Measurements from ENCODE around the gene UBN2. TPM values are rescaled to one million over a fixed set of nuclear protein-coding genes. Genes with fewer than 3 reads are reported as not detected.

Gene UBN2
- total RNA-seq, 3 donors from 2014 or later, result 18.7 to 28.2 (median 26.0) TPM

DNA sequence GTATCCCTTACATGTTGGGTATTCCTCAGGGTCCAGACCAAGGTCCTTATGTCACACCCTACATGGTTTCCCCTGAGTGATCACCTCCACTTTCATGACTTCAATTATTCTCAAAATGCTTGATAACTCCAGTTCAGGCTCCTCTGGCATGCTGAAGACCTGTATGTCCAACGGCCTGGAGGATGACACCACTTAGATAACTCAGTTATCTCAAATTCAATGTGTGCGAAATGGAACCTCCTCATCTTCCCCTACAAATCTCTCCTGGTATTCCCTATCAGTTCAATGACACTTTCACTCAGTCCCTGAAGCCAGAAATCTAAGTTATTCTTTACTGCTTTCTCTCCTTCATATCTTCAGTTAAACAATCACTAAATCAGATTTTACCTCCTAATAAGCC, 120.0 kb downstream of the UBN2 start:
- Histone ChIP-seq H3K4me3 (no peak overlapping the region), H3K9me3 (no peaks in the 10 kb centered on the region), H3K4me1 (ENCODE audit: low read depth) (no peaks in the 10 kb centered on the region), H3K36me3 (ENCODE audit: low read depth) (no peaks in the 10 kb centered on the region)
- intact Hi-C loops (cut with DNase I, micrococcal nuclease), result no loop called here
- TF ChIP-seq, protein P1, sequence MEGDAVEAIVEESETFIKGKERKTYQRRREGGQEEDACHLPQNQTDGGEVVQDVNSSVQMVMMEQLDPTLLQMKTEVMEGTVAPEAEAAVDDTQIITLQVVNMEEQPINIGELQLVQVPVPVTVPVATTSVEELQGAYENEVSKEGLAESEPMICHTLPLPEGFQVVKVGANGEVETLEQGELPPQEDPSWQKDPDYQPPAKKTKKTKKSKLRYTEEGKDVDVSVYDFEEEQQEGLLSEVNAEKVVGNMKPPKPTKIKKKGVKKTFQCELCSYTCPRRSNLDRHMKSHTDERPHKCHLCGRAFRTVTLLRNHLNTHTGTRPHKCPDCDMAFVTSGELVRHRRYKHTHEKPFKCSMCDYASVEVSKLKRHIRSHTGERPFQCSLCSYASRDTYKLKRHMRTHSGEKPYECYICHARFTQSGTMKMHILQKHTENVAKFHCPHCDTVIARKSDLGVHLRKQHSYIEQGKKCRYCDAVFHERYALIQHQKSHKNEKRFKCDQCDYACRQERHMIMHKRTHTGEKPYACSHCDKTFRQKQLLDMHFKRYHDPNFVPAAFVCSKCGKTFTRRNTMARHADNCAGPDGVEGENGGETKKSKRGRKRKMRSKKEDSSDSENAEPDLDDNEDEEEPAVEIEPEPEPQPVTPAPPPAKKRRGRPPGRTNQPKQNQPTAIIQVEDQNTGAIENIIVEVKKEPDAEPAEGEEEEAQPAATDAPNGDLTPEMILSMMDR (IDR thresholded peaks at IDR 0.05), result no peak
- DNase-seq (no peak), ATAC-seq (no peak)

DNA sequence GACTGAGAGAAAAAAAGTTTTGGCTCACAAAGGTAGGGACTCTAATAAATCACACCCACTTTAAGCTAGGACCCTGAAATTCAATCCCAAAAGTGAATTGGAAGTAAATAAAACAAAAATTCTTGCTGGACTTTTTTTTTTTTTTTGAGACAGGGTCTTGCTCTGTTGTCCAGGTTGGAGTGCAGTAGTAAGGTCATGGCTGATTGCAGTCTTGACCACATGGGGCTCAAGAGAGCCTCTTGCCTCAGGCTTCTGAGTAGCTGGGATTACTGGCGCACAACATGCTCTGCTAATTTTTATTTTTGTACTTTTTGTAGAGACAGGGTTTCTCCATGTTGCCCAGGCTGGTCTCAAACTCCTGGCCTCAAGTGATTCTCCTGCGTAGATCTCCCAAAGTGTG, 123.7 kb downstream of the UBN2 start:
- DNase-seq (no peak), ATAC-seq (no peak)
- intact Hi-C loops (cut with DNase I, micrococcal nuclease), result no loop called here

DNA sequence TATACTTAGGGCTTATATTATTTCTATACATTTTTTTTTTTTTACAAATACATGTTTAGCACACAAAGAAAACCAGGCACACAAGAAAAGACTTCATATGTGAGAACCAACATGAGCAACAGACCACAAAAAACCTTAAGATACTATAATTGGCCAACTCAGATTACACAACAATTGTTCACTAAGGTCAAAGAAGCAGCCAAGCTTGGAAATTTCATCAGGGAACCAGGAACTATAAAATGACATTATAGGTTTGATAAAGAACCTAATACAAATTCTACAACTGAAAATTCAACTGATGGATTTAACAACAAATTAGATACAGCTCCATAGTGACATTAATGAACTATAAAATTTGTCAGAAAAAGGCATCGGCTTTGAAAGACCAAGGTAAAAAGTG, 124.3 kb downstream of the UBN2 start:
- Histone ChIP-seq H3K9me3 (no peaks in the 10 kb centered on the region), H3K4me1 (ENCODE audit: low read depth) (no peaks in the 10 kb centered on the region), H3K36me3 (ENCODE audit: low read depth) (peaks cover 4% of the 10 kb centered on the region), H3K4me3 (no peak overlapping the region)
- DNase-seq, result no peak
- ATAC-seq, result no peak
- intact Hi-C loops (cut with DNase I, micrococcal nuclease), result no loop called here
- TF ChIP-seq, protein P1 (IDR thresholded peaks at IDR 0.05), result no peak

More for the DNA sequence above, 123.7 kb downstream of the UBN2 start:
- H3K36me3 ChIP-seq (ENCODE audit: low read depth), result peaks cover 4% of the 10 kb centered on the region
- H3K4me3 ChIP-seq, result no peak overlapping the region
- no peaks in the 10 kb centered on the region for H3K4me1 ChIP-seq (ENCODE audit: low read depth)
- H3K9me3 ChIP-seq, result no peaks in the 10 kb centered on the region
- TF ChIP-seq, protein P1 (IDR thresholded peaks at IDR 0.05), result no peak

Other genes with a start within 250 kb of the UBN2 start
- 1 to 10 TPM; 2.0 to 4.2 (median 2.1) TPM for gene KIAA1549, start 249.8 kb upstream of the UBN2 start, total RNA-seq
- 1 to 10 TPM; 6.0 to 9.1 (median 6.5) TPM for gene ZC3HAV1L, start 195.2 kb upstream of the UBN2 start, total RNA-seq
- 10 to 100 TPM; 36.5 to 38.9 (median 38.4) TPM for gene ZC3HAV1, start 121.5 kb upstream of the UBN2 start, total RNA-seq
- 10 to 100 TPM; 12.3 to 17.3 (median 16.1) TPM for gene FMC1, start 110.1 kb downstream of the UBN2 start, total RNA-seq
- gene LUC7L2, start 128.7 kb downstream of the UBN2 start, total RNA-seq, result 10 to 100 TPM; 78.4 to 85.2 (median 82.0) TPM